Immature natural killer cell (primary cell): ENCODE results near the gene SGSH. TPM values are rescaled to one million over a fixed set of nuclear protein-coding genes. Genes with fewer than 3 reads are reported as not detected.
A peak's percentile ranks its signal among the peaks of the same experiment; 100 is the strongest.
"Not testable (repeated sequence)": the region's sequence is repeated elsewhere in the genome, so short reads cannot be mapped to it uniquely, and the experiment has no call there.

ENCODE experiments used
- DNase-seq, 3 donors: peaks; one replicate each; pipeline ENCODE4 v3.0.0; 2022; ENCODE audit warnings: mixed read lengths in 1 of 3
- H3K27ac Mint-ChIP-seq, 6 donors: one replicate each; pipeline ENCODE4 v1.8.0; 2020; ENCODE audit warnings: mixed read lengths in 6 of 6, mild to moderate bottlenecking in 5 of 6, inconsistent platforms in 4 of 6, moderate library complexity in 3 of 6
- H3K27me3 Mint-ChIP-seq, 3 donors: one replicate each; pipeline ENCODE4 v1.8.0; 2020 to 2021; ENCODE audit warnings: low read depth in 3 of 3, mild to moderate bottlenecking in 3 of 3, mixed read lengths in 3 of 3, moderate library complexity in 3 of 3, inconsistent platforms in 1 of 3
- H3K36me3 Mint-ChIP-seq, 3 donors: one replicate each; pipeline ENCODE4 v1.8.0; 2020; ENCODE audit warnings: mixed read lengths in 3 of 3, inconsistent platforms in 2 of 3, mild to moderate bottlenecking in 2 of 3
- H3K4me1 Mint-ChIP-seq, 2 donors: one replicate each; pipeline ENCODE4 v1.8.0; 2020; ENCODE audit warnings: inconsistent platforms in 2 of 2, mild to moderate bottlenecking in 2 of 2, mixed read lengths in 2 of 2, moderate library complexity in 1 of 2
- H3K4me3 Mint-ChIP-seq, 5 donors: one replicate each; pipeline ENCODE4 v1.8.0; 2020; ENCODE audit warnings: mild to moderate bottlenecking in 5 of 5, mixed read lengths in 5 of 5, inconsistent platforms in 3 of 5, moderate library complexity in 3 of 5
- H3K9me3 Mint-ChIP-seq, 6 donors: one replicate each; pipeline ENCODE4 v1.8.0; 2020; ENCODE audit warnings: mild to moderate bottlenecking in 6 of 6, mixed read lengths in 6 of 6, inconsistent platforms in 4 of 6, moderate library complexity in 3 of 6
- polyA plus RNA-seq, 3 donors: library from polyadenylated mRNA; unstranded; fragments of 300-500 nt; fragmentation: Illumina TruSeq; gene quantifications; one replicate each; pipeline ENCODE4 v1.2.3, GENCODE V29; 2021

Gene SGSH
- polyA plus RNA-seq, 3 donors from 2014 or later, result 22.6 to 32.7 (median 26.8) TPM

- Mint-ChIP-seq H3K27ac (no peak overlapping the region), H3K27me3 (peaks cover 0 to 3% (median 2%) of the 10 kb centered on the region in 3 donors), H3K4me3 (no peak overlapping the region), H3K4me1 (no peaks in the 10 kb centered on the region), H3K36me3 (peaks cover 0 to 5% (median 0%) of the 10 kb centered on the region in 3 donors), H3K9me3 (no peaks in the 10 kb centered on the region)
- no peak for DNase-seq
Measured at GRCh38 chr17:80205811-80206210, 14.3 kb downstream of the SGSH start.

GRCh38 chr17:80204626-80205468 is 15.3 kb downstream of the SGSH start:
- Mint-ChIP-seq H3K4me1 (no peaks in the 10 kb centered on the region), H3K27ac (no peak overlapping the region), H3K36me3 (no peaks in the 10 kb centered on the region), H3K4me3 (no peak overlapping the region), H3K27me3 (peaks cover 0 to 3% (median 0%) of the 10 kb centered on the region in 3 donors), H3K9me3 (no peaks in the 10 kb centered on the region)
- DNase-seq, result no peak

DNA sequence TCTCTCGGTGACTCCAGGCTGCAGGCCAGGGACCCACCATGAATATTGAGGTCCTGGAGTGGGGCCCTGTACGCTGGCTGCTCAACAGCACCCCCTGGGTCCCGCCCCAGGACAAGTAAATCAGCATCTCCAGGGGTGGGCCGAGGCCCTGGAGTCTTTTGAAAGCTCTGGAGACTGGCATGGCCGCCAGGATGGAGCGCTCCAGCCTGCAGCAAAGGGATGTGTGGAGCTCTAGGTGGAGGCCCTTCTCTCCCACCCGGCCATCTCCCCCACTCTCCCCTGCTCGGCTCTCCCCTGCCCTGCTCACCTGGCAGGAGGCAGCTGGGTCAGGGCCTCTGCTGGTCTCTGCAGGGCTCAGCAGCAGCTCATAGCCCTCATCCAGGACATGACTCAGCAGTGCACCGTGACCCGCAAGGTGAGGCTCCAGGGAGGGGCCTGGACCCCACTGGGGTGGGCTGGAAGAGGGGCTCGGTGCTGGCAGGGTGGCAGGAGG is 16.6 kb downstream of the SGSH start:
- H3K4me1 Mint-ChIP-seq, result no peaks in the 10 kb centered on the region
- no peak overlapping the region for H3K27ac Mint-ChIP-seq
- H3K27me3 Mint-ChIP-seq, result peaks cover 0 to 3% (median 0%) of the 10 kb centered on the region in 3 donors

DNA sequence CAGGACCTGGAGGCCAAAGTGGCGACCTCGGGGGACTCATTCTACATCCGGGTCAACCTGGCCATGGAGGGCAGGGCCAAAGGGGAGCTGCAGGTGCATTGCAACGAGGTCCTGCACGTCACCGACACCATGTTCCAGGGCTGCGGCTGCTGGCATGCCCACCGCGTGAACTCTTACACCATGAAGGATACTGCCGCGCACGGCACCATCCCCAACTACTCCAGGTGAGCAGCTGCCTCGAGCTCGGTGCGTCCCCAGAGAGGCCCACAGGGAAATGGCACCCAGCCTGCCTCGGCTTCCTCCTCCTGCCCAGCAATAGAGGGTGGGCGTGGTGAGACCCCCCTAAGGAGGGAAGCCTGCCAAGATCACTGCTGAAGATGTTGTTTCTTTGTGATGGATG is 17.9 kb downstream of the SGSH start:
- DNase-seq, result no peak
- no peak overlapping the region for H3K4me3 Mint-ChIP-seq
- H3K4me1 Mint-ChIP-seq, result no peaks in the 10 kb centered on the region
- no peaks in the 10 kb centered on the region for H3K9me3 Mint-ChIP-seq
- H3K27ac Mint-ChIP-seq, result no peak overlapping the region
- no peaks in the 10 kb centered on the region for H3K36me3 Mint-ChIP-seq
- peaks cover 0 to 3% (median 2%) of the 10 kb centered on the region in 3 donors for H3K27me3 Mint-ChIP-seq

More for the DNA sequence above, 16.6 kb downstream of the SGSH start:
- Mint-ChIP-seq H3K4me3 (no peak overlapping the region), H3K36me3 (no peaks in the 10 kb centered on the region), H3K9me3 (no peaks in the 10 kb centered on the region)
- DNase-seq, result no peak

DNA sequence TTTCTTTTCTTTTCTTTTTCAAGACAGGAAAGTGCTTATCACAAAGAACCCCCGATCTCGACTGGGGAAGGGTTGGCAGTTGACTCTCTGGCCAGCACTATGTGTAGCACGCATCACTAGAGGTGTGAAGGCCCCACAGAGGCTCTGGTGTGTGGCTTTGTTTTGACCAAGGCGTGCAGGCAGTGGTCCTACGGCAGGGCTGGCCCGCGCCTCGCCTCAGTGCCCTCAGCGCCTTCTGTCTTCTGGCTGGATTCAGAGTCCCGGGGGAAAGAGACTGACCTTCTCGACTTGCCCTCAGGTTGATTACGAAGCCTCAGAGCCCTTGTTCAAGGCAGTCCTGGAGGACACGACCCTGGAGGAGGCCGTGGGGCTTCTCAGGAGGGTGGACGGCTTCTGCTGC is 18.7 kb downstream of the SGSH start:
- no peaks in the 10 kb centered on the region for H3K4me1 Mint-ChIP-seq
- no peaks in the 10 kb centered on the region for H3K9me3 Mint-ChIP-seq
- DNase-seq, result no peak
- no peaks in the 10 kb centered on the region for H3K36me3 Mint-ChIP-seq
- H3K27me3 Mint-ChIP-seq, result peaks cover 0 to 4% (median 2%) of the 10 kb centered on the region in 3 donors
- H3K4me3 Mint-ChIP-seq, result no peak overlapping the region
- H3K27ac Mint-ChIP-seq, result no peak overlapping the region

DNA sequence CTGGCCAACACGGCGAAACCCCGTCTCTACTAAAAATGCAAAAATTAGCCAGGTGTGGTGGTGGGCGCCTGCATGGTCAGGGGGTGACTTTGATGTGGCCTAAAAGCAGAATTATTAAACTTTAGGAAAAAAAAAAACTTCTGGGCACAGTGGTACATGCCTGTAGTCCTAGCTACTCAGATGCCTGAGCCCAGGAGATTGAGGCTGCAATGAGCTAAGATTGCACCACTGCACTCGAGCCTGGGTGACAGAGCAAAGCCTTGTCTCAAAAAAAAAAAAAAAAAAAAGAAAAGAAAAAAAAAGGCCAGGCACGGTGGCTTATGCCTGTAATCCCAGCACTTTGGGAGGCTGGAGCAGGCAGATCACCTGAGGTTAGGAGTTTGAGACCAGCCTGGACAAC is 20.8 kb downstream of the SGSH start:
- not testable (repeated sequence) for H3K36me3 Mint-ChIP-seq, H3K27me3 Mint-ChIP-seq, H3K9me3 Mint-ChIP-seq, DNase-seq, H3K4me3 Mint-ChIP-seq, H3K4me1 Mint-ChIP-seq, H3K27ac Mint-ChIP-seq

DNA sequence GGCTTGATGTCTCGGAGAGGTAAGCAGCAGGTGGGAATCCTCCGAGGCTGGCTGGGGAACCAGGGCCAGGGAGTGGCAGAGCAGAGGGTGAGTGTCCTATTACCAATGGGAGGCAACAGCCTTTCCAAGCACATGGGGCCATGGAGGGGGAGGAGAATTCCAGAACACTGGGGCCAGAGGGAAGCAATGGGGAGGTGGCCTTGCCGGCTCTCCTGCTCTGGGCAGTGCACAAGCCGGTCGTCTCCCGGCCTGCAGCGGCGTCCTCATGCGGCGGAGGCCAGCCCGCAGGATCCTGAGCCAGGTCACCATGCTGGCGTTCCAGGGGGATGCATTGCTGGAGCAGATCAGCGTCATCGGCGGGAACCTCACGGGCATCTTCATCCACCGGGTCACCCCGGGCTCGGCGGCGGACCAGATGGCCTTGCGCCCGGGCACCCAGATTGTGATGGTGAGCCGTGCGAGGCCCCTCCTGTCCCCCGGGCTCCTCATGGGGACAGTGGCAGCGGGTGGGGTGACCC is 21.9 kb downstream of the SGSH start:
- Mint-ChIP-seq H3K9me3 (no peaks in the 10 kb centered on the region), H3K27me3 (peaks cover 0 to 7% (median 2%) of the 10 kb centered on the region in 3 donors), H3K27ac (no peak overlapping the region), H3K4me1 (no peaks in the 10 kb centered on the region), H3K4me3 (no peak overlapping the region), H3K36me3 (no peaks in the 10 kb centered on the region)
- no peak for DNase-seq

GRCh38 chr17:80196652-80197051 is 23.5 kb downstream of the SGSH start:
- no peaks in the 10 kb centered on the region for H3K9me3 Mint-ChIP-seq

DNA sequence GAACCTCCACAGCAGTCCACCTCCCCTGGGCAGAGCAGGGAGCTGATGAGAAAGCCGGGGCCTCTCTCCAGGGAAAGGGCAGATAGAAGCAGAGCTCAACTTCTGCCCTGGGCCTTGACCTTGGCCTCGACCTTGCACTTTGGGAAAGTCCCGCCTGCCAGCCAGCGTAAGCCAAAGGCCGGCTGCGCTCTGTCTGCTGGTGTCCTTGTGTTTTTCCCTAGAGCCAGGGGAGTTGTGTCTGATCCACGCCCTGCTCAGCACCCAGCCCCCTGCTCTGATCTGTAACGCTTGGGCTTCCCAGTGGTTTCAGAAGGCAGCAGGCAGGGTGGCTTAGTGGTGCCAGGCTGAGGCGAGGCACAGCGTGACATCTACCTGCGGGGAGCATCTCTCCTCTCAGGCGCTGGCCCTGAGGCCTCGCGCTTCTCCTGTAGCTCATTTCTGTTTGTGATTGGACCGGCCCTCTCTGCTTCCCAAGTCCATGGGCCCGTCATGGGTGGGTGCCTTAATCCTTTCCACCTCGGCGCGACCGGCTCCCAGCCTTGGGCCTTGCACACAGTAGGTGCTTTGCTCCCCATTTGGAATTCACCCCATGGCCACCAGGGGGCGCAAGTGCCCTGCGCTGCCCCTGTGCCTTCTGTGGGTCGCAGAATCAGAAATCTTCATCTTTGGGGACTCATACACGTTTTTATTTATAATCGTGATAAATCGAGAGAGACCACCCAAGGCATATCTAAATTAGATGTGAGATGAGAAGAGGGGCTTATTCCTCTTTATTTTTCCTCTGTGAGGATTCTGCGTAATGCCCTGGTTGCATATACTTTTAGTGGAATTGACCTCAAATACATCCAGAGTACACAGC is 24.2 kb downstream of the SGSH start:
- no peaks in the 10 kb centered on the region for H3K36me3 Mint-ChIP-seq
- H3K27me3 Mint-ChIP-seq, result peaks cover 0 to 7% (median 5%) of the 10 kb centered on the region in 3 donors
- no peaks in the 10 kb centered on the region for H3K9me3 Mint-ChIP-seq
- H3K4me3 Mint-ChIP-seq, result no peak overlapping the region
- H3K4me1 Mint-ChIP-seq, result no peaks in the 10 kb centered on the region
- peak; percentile 54 to 64 (median 57) for DNase-seq
- no peak overlapping the region for H3K27ac Mint-ChIP-seq

More at GRCh38 chr17:80196652-80197051, 23.5 kb downstream of the SGSH start:
- Mint-ChIP-seq H3K27ac (no peak overlapping the region), H3K4me1 (no peaks in the 10 kb centered on the region), H3K27me3 (peaks cover 0 to 7% (median 2%) of the 10 kb centered on the region in 3 donors), H3K4me3 (no peak overlapping the region), H3K36me3 (no peaks in the 10 kb centered on the region)
- DNase-seq, result no peak

DNA sequence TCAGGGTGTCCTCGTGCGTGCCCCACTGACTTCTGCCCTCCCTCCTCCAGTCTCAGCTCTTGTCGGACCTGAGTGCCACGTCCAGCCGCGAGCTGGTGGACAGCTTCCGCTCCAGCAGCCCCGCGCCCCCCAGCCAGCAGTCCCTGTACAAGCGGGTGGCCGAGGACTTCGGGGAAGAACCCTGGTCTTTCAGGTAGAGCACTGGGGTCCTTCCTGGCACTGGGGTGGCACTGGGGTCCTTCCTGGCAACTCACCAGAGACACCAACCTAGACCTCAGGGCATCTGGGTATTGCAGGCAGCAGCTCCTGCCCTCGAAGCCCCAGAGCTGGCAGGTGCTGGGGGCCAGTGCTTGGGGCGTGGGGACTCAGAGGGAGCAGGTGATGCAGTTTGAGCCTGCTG is 25.0 kb downstream of the SGSH start:
- no peak for DNase-seq
- H3K27ac Mint-ChIP-seq, result no peak overlapping the region
- H3K4me3 Mint-ChIP-seq, result no peak overlapping the region

DNA sequence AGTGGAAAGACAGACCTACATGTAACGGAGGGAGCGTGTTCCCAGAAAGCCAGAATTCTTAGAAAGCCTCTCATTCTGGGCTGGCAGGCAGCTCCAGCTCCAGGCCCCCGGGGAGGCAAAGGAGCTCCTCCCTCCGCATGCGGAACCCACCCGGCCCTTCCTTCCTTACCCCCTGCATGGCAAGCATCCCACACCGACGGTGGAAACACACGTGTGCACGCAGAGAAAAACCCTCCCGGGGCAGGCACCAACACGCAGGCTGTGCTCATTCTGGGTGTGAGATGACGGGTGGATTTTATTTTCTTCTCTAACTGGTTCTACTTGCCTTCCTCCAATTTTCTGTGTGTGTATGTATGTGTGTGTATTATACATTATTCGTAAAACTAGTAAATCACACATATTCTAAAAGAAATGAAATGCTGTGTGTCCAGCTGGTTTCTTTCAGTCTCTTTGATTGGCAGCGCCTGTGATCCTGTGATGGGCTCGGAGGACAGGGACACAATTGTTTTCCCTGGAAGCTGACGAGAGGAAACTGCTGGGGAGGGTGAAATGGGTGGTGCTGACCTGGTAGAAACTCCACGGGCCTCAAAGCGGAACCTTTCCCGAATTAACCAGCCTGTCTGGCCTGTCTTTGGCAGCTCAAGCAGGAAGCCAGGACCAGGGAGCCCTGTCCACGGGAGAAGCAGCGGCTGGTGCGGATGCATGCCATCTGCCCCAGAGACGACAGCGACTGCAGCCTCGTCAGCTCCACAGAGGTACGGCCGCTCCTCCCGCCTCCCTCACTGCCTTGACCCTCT is 28.1 kb downstream of the SGSH start:
- Mint-ChIP-seq H3K27ac (no peak overlapping the region), H3K4me3 (no peak overlapping the region), H3K4me1 (no peaks in the 10 kb centered on the region), H3K27me3 (peaks cover 0 to 6% (median 5%) of the 10 kb centered on the region in 3 donors), H3K36me3 (no peaks in the 10 kb centered on the region), H3K9me3 (no peaks in the 10 kb centered on the region)
- no peak for DNase-seq

More for the DNA sequence above, 25.0 kb downstream of the SGSH start:
- H3K36me3 Mint-ChIP-seq, result no peaks in the 10 kb centered on the region
- peaks cover 0 to 7% (median 5%) of the 10 kb centered on the region in 3 donors for H3K27me3 Mint-ChIP-seq
- no peaks in the 10 kb centered on the region for H3K9me3 Mint-ChIP-seq
- H3K4me1 Mint-ChIP-seq, result no peaks in the 10 kb centered on the region

- Mint-ChIP-seq H3K36me3 (no peaks in the 10 kb centered on the region), H3K9me3 (no peaks in the 10 kb centered on the region), H3K27ac (no peak overlapping the region), H3K4me3 (no peak overlapping the region), H3K4me1 (no peaks in the 10 kb centered on the region), H3K27me3 (peaks cover 0 to 6% (median 2%) of the 10 kb centered on the region in 3 donors)
- DNase-seq, result no peak
Measured at GRCh38 chr17:80191192-80191591, 28.9 kb downstream of the SGSH start.

DNA sequence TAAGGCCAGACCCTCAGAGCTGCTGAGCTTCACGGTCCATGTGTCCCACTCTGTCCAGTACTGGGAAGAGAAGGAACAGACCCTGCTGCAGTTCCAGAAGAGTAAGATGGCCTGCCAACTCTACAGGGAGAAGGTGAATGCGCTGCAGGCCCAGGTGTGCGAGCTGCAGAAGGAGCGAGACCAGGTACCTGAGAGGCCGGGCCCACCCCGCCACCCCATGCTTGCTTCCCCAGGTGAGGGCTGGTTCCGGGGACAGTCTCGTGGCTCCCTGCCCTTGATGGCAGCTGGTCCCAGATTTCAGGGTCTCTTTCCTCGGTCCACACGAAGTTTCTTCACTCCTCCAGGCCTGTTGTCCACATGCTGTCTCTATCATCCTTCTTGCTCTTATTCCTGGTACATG is 29.4 kb downstream of the SGSH start:
- Mint-ChIP-seq H3K4me3 (no peak overlapping the region), H3K4me1 (no peaks in the 10 kb centered on the region), H3K27ac (no peak overlapping the region), H3K36me3 (no peaks in the 10 kb centered on the region), H3K27me3 (peaks cover 0 to 6% (median 3%) of the 10 kb centered on the region in 3 donors), H3K9me3 (no peaks in the 10 kb centered on the region)
- no peak for DNase-seq
